ENCODE data around the gene ZNF132.
"Not testable (repeated sequence)": the region's sequence is repeated elsewhere in the genome, so short reads cannot be mapped to it uniquely, and the experiment has no call there.

Gene ZNF132

GRCh38 chr19:58466760-58467589, 27.0 kb upstream of the ZNF132 start, which contains the start of gene ZNF324:
Gene ZNF324, plus strand, starts transcription at chr19:58467080. Its CDS starts 2,106 bp downstream, at chr19:58469186.
- peak; percentile 92 for DNase-seq

DNA sequence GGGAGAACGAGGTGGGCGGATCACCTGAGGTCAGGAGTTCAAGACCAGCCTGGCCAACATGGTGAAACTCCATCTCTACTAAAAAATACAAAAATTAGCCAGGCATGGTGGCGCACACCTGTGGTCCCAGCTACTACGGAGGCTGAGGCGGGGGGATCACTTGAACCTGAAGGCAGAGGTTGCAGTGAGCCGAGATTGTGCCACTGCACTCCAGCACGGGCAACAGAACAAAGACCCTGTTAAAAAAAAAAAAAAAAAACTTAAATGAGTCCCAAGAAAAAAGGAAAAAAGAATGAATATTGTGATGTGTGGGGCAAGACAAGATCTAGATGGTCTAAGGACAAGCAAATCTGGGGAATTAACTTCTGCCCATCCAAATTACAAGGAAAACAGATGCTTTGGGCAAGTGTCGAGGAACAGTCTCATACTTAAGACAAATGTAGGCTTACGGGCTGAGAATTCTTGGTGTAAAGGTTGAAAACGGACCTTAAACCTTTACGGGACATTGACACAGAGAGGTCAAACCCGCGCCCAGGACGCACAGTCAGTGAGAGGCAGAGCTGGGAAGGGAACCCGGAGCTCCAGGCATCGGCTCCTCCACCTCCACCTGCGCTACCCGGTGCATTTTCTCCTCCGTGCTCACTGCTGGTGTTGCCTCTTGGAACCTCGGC, 26.3 kb upstream of the ZNF132 start:
- no peak for DNase-seq

GRCh38 chr19:58460039-58460438, 20.1 kb upstream of the ZNF132 start:
- no peak for DNase-seq

GRCh38 chr19:58456111-58456510, 16.2 kb upstream of the ZNF132 start:
- no peak for DNase-seq

- no peak for DNase-seq
These were observed 15.4 kb upstream of the ZNF132 start for GRCh38 chr19:58455306-58455705.

- DNase-seq: no peak
These were observed 13.8 kb upstream of the ZNF132 start for GRCh38 chr19:58453743-58454142.

- DNase-seq: peak; percentile 93
These were observed 11.6 kb upstream of the ZNF132 start, which contains the start of gene ZNF324B for GRCh38 chr19:58451358-58452101. Gene ZNF324B, plus strand, starts transcription at chr19:58451622. Its CDS starts 2,080 bp downstream, at chr19:58453702.

GRCh38 chr19:58450856-58451357, 11.0 kb upstream of the ZNF132 start:
- DNase-seq: peak; percentile 51

GRCh38 chr19:58449980-58450379, 10.0 kb upstream of the ZNF132 start:
- DNase-seq: not testable (repeated sequence)

- DNase-seq: not testable (repeated sequence)
These were observed 8.9 kb upstream of the ZNF132 start for GRCh38 chr19:58448860-58449259.

DNA sequence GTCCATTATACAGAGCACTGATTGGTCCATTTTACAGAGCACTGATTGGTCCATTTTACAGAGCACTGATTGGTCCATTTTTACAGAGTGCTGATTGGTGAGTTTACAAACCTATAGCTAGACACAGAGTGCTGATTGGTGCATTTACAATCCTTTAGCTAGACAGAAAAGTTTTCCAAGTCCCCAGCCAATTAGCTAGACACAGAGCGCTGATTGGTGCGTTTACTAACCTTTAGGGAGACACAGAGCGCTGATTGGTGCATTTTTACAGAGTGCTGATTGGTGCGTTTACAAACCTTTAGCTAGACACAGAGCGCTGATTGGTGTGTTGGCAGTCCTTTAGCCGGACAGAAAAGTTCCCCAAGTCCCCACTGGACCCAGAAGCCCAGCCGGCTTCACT, 3.0 kb upstream of the ZNF132 start:
- not testable (repeated sequence) for DNase-seq

- no peak for DNase-seq
These were observed 603 bp upstream of the ZNF132 start for GRCh38 chr19:58440556-58440955.

GRCh38 chr19:58434217-58434616, 5.7 kb downstream of the ZNF132 start:
- no peak for DNase-seq

DNA sequence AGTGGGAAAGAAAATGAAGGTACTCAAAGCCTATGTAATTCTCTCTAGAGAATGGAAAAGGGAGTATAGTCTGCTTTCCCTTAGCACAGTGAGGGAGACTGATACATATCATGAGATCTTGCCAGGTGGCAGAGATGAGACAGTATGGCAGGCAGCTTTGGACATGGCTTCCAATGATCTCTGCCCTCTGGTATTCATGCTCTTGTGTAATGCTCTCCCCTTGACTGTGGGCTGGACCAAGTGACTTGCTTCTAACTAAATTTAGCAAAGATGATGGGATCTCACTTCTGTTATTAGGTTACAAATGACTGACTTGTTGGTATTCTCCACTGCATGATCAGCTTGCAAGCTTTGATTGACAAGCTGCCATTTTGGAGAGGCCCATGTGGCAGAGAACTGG, 10.2 kb downstream of the ZNF132 start:
- no peak for DNase-seq

GRCh38 chr19:58428617-58429016, 11.3 kb downstream of the ZNF132 start:
- DNase-seq: no peak

- no peak for DNase-seq
These were observed 22.9 kb downstream of the ZNF132 start for GRCh38 chr19:58417071-58417470.

- DNase-seq: no peak
These were observed 23.3 kb downstream of the ZNF132 start for GRCh38 chr19:58416604-58417003.

DNA sequence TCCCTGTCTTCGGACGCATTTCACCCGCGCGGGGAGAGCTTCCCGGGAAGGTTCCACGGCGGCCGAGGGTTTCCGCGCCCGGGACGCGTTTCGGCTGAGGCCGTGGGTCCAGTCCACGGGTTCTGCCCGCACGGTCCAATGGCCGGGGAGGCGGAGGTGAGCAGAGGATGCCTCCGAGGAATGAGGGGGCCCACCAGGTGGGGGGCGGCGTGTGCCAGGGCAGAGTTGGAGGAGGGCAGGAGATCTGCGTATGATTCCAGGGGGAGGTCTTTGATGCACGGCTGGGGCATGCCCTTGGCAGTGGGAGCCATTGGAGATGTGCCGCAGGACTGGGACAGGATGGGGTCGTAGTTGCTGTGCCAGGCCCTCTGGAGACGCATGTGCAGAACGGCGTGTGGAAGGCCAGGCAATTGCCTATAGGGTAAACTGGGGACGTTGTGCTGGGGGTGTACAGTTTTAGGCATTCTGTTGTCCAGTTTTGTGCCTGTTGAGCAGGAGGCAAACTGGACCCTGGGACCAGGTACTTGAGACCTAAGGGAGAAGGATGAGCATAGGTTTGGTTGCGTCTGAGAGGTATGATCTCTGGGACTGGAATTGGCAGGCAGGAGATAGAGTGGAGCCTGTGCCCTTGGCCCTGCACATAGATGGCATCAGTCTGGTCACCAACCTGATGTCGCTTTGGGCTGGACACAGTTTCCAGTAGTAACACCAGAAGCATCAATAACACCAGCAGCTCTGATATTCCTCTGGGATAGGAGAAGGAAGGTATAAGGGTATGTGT, 30.8 kb downstream of the ZNF132 start:
- DNase-seq: peak; percentile 23

DNA sequence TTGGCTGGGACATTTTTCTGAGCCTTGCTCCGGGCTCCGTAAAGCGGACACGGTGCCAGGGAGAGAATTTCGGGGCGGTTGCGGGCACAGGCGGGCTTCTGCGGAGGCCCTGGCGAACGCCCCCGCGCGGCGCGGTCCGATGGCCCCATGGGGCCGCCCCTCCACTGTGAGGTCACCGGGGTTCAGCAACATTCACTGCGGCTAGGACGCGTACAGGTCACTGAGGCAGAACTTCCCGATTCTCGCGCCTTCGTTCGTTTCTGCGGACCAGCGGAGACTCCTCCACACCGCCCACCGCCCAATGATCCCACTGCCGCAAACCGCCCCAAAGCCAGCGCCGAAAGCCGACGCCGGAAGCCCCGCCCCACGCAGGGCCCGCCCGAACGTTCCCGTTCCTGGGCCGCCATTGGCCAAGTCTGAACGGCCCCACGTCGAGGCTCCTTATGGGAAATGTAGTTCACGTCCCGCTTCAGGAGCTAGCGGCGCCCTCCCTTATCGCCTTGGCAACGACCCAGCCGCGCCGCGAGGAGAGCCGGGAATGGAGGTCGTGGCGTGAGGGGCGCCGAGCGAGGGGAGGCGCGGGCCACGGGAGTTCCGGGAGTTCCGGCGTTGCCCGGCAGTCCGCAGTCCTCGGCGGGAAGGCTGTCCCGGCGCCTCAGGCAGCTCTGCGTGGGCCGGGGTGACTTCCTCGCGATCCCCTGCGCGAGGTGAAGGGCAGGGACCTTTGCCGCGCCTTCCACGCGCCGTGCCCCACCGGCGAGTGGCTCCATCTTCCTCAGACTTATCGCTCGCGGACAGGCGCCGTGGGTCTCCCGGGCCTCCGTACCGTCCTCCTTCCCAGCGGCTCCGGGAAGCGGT, 31.6 kb downstream of the ZNF132 start, which contains the start of gene ZNF584:
TSS of gene ZNF584 (plus strand) at position 498 of the 858 bp plus-strand sequence. CDS start 499 bp downstream, outside the sequence.
- DNase-seq: peak; percentile 93

- no peak for DNase-seq
These were observed 32.2 kb downstream of the ZNF132 start for GRCh38 chr19:58407658-58408151.
